Fibroblast of villous mesenchyme (primary cell): ENCODE measurements around the gene COX18. TPM values are rescaled to one million over a fixed set of nuclear protein-coding genes. Genes with fewer than 3 reads are reported as not detected.

Source experiments
- DNase-seq: peaks from one replicate; pipeline ENCODE4 v3.0.0-alpha.2; 2010; ENCODE audit warnings: low read depth
- H3K4me3 ChIP-seq: 2 replicates; pipeline ENCODE4 v1.5.1; 2011; ENCODE audit warnings: low read depth, mild to moderate bottlenecking, low read length
- total RNA-seq: library from RNA; depleted of rRNA; stranded (reverse); fragments of >200 nt; gene quantifications from 2 replicates; pipeline ENCODE4 v1.2.3, GENCODE V29; 2012
- TF ChIP-seq, protein P1 (sequence below): IDR thresholded peaks from 2 replicates; pipeline ENCODE4 v1.5.1; 2012; ENCODE audit warnings: low read depth, mild to moderate bottlenecking, low read length; ENCODE audit not compliant: insufficient read depth

Gene COX18
- total RNA-seq, 1 donor: 36.3 TPM

DNA sequence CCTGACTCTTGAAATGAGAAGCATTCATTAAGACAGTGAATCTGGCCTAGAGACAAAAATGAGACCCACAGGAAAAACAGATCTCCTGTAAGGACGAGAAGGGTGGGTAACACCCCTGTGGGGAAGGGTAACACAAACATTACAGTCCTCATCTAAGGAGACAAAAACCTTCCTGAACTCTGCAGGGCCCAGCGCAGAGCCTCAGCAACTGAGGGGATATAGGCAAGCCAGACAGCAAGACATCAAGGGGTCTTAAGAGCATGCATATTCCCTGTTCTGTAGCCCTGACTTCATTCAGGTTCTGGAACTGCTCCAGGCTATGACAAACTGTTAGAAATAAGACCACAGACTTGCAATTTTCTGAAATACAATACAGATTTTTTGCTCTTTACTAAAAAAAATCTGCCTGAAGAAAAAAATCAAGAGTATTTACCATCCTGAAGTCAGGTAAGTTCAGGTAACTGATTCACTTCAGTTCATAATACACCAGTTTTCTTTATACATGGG is 15.5 kb downstream of the COX18 start:
- DNase-seq: peak; percentile 7
- TF ChIP-seq, protein P1, sequence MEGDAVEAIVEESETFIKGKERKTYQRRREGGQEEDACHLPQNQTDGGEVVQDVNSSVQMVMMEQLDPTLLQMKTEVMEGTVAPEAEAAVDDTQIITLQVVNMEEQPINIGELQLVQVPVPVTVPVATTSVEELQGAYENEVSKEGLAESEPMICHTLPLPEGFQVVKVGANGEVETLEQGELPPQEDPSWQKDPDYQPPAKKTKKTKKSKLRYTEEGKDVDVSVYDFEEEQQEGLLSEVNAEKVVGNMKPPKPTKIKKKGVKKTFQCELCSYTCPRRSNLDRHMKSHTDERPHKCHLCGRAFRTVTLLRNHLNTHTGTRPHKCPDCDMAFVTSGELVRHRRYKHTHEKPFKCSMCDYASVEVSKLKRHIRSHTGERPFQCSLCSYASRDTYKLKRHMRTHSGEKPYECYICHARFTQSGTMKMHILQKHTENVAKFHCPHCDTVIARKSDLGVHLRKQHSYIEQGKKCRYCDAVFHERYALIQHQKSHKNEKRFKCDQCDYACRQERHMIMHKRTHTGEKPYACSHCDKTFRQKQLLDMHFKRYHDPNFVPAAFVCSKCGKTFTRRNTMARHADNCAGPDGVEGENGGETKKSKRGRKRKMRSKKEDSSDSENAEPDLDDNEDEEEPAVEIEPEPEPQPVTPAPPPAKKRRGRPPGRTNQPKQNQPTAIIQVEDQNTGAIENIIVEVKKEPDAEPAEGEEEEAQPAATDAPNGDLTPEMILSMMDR: no peak
- no peak overlapping the region for H3K4me3 ChIP-seq

DNA sequence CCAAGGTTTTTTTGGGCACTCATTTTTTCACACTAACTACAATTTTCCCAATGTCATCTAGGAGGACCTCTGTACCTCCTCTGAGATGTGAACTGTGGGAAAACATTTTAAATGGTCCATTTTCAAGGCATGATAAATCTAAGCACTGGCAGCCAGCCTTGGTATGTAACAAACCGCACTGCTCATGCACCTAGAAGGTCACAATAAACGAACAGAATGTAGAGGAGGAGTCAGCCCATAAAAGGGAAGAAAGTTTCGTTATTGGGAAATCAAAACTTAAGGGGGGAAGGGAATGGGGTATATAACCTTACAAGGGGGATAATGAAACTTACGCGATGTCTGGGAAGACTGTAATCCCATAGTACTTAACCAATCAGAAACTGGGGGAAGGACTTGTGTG is 16.4 kb downstream of the COX18 start:
- DNase-seq: peak; percentile 66
- H3K4me3 ChIP-seq: no peak overlapping the region
- TF ChIP-seq, protein P1: no peak

- H3K4me3 ChIP-seq: no peak overlapping the region
- DNase-seq: no peak
- TF ChIP-seq, protein P1: no peak
Measured at GRCh38 chr4:73051625-73052024, 17.9 kb downstream of the COX18 start.

GRCh38 chr4:73045879-73046278 is 23.6 kb downstream of the COX18 start:
- TF ChIP-seq, protein P1: no peak

GRCh38 chr4:73037057-73037456 is 32.5 kb downstream of the COX18 start:
- TF ChIP-seq, protein P1: no peak

More at GRCh38 chr4:73045879-73046278, 23.6 kb downstream of the COX18 start:
- no peak for DNase-seq
- H3K4me3 ChIP-seq: no peak overlapping the region

GRCh38 chr4:73036123-73036522 is 33.4 kb downstream of the COX18 start:
- TF ChIP-seq, protein P1: no peak
- no peak overlapping the region for H3K4me3 ChIP-seq
- no peak for DNase-seq

More at GRCh38 chr4:73037057-73037456, 32.5 kb downstream of the COX18 start:
- no peak overlapping the region for H3K4me3 ChIP-seq
- DNase-seq: no peak

DNA sequence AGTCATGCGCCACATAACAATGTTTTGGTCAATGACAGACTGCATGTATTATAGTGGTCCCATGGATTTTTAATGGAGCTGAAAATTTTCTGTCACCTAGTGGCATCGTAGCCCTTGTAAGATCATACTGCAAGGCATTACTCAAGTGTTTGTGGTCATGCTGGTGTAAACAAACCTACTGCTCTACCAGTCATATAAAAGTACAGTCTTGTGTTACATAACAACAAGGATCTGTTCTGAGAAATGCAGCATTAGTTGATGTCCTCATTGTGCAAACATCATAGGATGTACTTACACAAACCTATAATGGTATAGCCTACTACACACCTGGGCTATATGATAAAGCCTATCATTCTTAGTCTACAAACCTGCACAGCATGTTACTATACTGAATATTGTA is 34.6 kb downstream of the COX18 start:
- TF ChIP-seq, protein P1: no peak
- DNase-seq: peak; percentile 52
- H3K4me3 ChIP-seq: no peak overlapping the region
